Measurements from ENCODE around the gene ABCG5. TPM values are rescaled to one million over a fixed set of nuclear protein-coding genes. Genes with fewer than 3 reads are reported as not detected.

ABCG5 gene
- total and polyA plus RNA-seq, 2 experiments from 2014 or later = 0.08 TPM; not detected in 1

- H3K27ac ChIP-seq (ENCODE audit: low read depth) = no peak overlapping the region
- Mint-ChIP-seq H3K9me3 (no peaks in the 10 kb centered on the region), H3K27ac (no peak overlapping the region), H3K27me3 (ENCODE audit: insufficient read depth, low read depth, poor library complexity) (peaks cover 5% of the 10 kb centered on the region), H3K4me3 (no peak overlapping the region), H3K36me3 (ENCODE audit: low read depth) (peaks cover 57% of the 10 kb centered on the region), H3K4me1 (peaks cover 2% of the 10 kb centered on the region; the same call in 1 of the 3 replicates)
- no peak for DNase-seq (ENCODE audit: low spot score)
- ATAC-seq = no peak
- no peaks in the 10 kb centered on the region for H3K9me2 ChIP-seq (ENCODE audit: insufficient read depth)
- no peaks in the 10 kb centered on the region; the same call in none of the 2 replicates for H4K20me1 ChIP-seq (replicated peaks; ENCODE audit: insufficient read depth)
- no peak overlapping the region for H3K4me3 ChIP-seq
- H3K4me1 ChIP-seq (ENCODE audit: insufficient read depth) = no peaks in the 10 kb centered on the region
- 0 out of 2 replicates have a peak, but pooled peaks cover 16% of the 10 kb centered on the region for H3F3A ChIP-seq (replicated peaks; ENCODE audit: low read depth)
- no peak for TF ChIP-seq CTCF (conservative IDR thresholded peaks at IDR 0.05; ENCODE audit: low read depth in 2 of 2)
- TF ChIP-seq CREB1 (CRISPR knock-in tag; IDR thresholded peaks at IDR 0.05; ENCODE audit: low read depth) = no peak
- TF ChIP-seq REST (IDR thresholded peaks at IDR 0.05; ENCODE audit: unreplicated experiment) = no peak
- TF ChIP-seq JUNB (IDR thresholded peaks at IDR 0.05; ENCODE audit: unreplicated experiment) = no peak
- TF ChIP-seq ZNF114 (CRISPR knock-in tag; IDR thresholded peaks at IDR 0.05) = no peak
- no peak for TF ChIP-seq STAT1 (IDR thresholded peaks at IDR 0.05; ENCODE audit: unreplicated experiment)
- no peaks in the 10 kb centered on the region for H3K27me3 ChIP-seq (ENCODE audit: insufficient read depth)
- H3K36me3 ChIP-seq (ENCODE audit: insufficient read depth) = peaks cover 46% of the 10 kb centered on the region
- no peaks in the 10 kb centered on the region for H3K79me2 ChIP-seq (replicated peaks; ENCODE audit: insufficient read depth)
- no peak overlapping the region for H2AFZ ChIP-seq
- no peak overlapping the region for H3K4me2 ChIP-seq
These were observed 48.5 kb upstream of the ABCG5 start for GRCh38 chr2:43887176-43887575.

GRCh38 chr2:43885132-43885632, 46.5 kb upstream of the ABCG5 start:
- Mint-ChIP-seq H3K27me3 (ENCODE audit: insufficient read depth, low read depth, poor library complexity) (peaks cover 2% of the 10 kb centered on the region), H3K4me1 (peaks cover 3% of the 10 kb centered on the region; the same call in 1 of the 3 replicates), H3K4me3 (no peak overlapping the region), H3K27ac (0 out of 2 replicates have a peak overlapping the region, but pooled peaks have one; percentile 10), H3K36me3 (ENCODE audit: low read depth) (peaks cover 37% of the 10 kb centered on the region), H3K9me3 (no peaks in the 10 kb centered on the region)
- H3K79me2 ChIP-seq (replicated peaks; ENCODE audit: insufficient read depth) = no peaks in the 10 kb centered on the region
- H3K4me1 ChIP-seq (ENCODE audit: insufficient read depth) = no peaks in the 10 kb centered on the region
- no peak for DNase-seq (ENCODE audit: low spot score)
- H3F3A ChIP-seq (replicated peaks; ENCODE audit: low read depth) = 0 out of 2 replicates have a peak, but pooled peaks cover 16% of the 10 kb centered on the region
- H3K4me3 ChIP-seq = no peak overlapping the region
- no peaks in the 10 kb centered on the region for H3K27me3 ChIP-seq (ENCODE audit: insufficient read depth)
- ATAC-seq = no peak
- no peak overlapping the region for H3K27ac ChIP-seq (ENCODE audit: low read depth)
- no peak overlapping the region for H2AFZ ChIP-seq
- H3K9me2 ChIP-seq (ENCODE audit: insufficient read depth) = no peaks in the 10 kb centered on the region
- H3K36me3 ChIP-seq (ENCODE audit: insufficient read depth) = peaks cover 30% of the 10 kb centered on the region
- H4K20me1 ChIP-seq (replicated peaks; ENCODE audit: insufficient read depth) = no peaks in the 10 kb centered on the region; the same call in none of the 2 replicates
- H3K4me2 ChIP-seq = no peak overlapping the region
- TF ChIP-seq ZNF462 (CRISPR knock-in tag; IDR thresholded peaks at IDR 0.05) (no peak), ZNF331 (CRISPR knock-in tag; IDR thresholded peaks at IDR 0.05; ENCODE audit: low read depth) (no peak)
